Superior temporal gyrus (tissue), 1 donor: ENCODE data around the gene RHOV.

Experiments
- DNase-seq: peaks from one replicate; pipeline ENCODE4 v3.0.0-alpha.2; 2016; ENCODE audit errors: extremely low spot score

The RHOV gene

GRCh38 chr15:40845511-40846284 is 28.3 kb downstream of the RHOV start:
- no peak for DNase-seq

- no peak for DNase-seq
Observed at GRCh38 chr15:40845036-40845435, 29.0 kb downstream of the RHOV start.

DNA sequence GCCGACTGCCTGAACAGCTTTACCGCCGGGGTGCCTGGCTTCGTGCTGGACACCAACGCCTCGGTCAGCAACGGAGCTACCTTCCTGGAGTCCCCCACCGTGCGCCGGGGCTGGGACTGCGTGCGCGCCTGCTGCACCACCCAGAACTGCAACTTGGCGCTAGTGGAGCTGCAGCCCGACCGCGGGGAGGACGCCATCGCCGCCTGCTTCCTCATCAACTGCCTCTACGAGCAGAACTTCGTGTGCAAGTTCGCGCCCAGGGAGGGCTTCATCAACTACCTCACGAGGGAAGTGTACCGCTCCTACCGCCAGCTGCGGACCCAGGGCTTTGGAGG is 29.4 kb downstream of the RHOV start:
- DNase-seq, result no peak

DNA sequence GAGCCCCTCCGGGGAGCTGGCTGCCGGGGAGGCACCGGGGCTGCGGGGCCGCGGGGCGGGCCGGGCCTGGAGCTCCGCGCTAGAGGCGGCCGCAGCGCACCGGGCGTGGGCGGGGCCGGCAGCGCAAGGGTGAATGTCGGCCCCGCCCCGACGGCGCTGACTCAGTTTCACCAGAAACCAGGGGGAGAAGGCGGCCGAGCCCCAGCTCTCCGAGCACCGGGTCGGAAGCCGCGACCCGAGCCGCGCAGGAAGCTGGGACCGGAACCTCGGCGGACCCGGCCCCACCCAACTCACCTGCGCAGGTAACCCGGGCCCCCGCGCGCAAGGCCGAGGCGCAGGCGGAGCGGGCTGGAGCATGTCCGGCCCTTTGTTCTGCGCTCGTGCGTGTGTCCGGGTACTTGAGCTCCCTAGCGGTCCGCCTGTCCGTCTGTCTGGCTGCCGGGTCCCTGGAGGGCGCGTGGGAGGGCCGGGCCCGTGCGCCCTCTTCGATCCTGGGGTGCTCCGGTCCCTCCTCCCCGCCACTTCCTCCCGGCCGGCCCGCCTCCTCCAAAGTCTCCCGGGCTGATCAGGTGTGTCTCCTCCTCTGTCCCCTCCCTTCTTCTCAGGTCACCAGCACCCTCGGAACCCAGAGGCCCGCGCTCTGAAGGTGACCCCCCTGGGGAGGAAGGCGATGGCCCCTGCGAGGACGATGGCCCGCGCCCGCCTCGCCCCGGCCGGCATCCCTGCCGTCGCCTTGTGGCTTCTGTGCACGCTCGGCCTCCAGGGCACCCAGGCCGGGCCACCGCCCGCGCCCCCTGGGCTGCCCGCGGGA is 29.9 kb downstream of the RHOV start, which contains the start of gene SPINT1:
Gene SPINT1, plus strand, starts transcription at position 164 of the 811 bp plus-strand sequence. Its CDS starts 507 bp downstream, at position 671.
- no peak for DNase-seq

GRCh38 chr15:40843261-40843884 is 30.7 kb downstream of the RHOV start:
- no peak for DNase-seq

GRCh38 chr15:40841741-40842140 is 32.3 kb downstream of the RHOV start:
- DNase-seq, result no peak

DNA sequence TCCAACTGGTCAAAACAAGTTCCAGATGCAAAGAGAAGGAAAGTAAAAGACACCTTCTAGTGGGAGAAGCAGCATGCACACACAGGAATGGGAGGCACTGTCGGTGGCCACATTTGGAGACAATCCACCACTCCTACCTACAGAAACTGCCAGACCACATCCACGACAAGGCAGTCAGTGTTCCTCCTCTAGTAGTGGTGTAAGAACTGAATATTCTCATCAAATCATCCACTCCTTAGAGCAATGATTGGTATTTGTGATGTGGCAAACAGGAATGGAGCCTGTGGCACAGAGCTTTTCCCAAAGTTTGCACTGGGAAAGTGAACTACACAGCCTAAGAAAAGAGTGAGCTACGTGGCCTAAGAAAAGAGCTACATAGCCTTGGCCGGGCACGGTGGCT is 35.3 kb downstream of the RHOV start:
- DNase-seq, result no peak

- no peak for DNase-seq
Observed at GRCh38 chr15:40836020-40836419, 38.0 kb downstream of the RHOV start.

- no peak for DNase-seq
Observed at GRCh38 chr15:40832903-40833302, 41.1 kb downstream of the RHOV start.

DNA sequence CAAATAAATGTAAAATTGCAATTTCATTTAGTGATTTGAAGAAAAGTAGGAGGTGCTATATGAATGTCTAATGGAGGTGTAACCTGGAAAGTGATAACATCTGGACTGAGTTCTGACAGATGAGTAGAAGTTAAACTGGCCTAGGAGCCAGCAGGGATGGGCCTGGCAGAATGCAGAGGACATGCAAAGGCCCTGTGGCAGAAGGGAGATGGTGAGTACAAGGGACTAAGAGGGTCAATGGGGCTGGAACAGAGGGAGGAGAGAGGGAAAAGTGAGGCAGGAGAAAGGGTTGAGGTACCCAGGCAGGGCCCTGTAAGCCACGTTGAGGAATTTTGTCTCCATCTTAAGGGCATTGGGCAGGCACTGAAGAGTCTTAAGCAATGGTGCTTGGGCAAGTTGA is 42.2 kb downstream of the RHOV start:
- no peak for DNase-seq

DNA sequence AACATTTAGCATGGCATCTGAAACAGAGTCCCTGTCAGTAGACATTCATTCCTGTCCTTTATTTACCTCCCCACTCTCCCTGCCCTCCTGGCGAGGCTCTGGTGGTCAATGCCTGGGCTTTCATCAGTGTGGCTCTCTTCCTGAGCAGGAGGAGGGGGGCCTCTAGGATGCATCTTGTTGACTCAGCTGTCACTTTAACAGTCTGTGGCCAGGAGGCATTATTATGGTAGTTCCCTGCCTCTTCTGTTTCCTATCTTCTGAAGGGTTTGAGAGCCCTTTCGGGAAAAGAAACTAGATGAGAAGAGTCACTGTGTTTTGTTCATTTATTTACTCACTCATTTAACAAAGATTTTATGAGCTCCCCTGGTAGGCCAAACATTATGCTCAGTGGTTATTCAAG is 43.1 kb downstream of the RHOV start:
- no peak for DNase-seq

GRCh38 chr15:40829115-40829514 is 44.9 kb downstream of the RHOV start:
- DNase-seq, result no peak

DNA sequence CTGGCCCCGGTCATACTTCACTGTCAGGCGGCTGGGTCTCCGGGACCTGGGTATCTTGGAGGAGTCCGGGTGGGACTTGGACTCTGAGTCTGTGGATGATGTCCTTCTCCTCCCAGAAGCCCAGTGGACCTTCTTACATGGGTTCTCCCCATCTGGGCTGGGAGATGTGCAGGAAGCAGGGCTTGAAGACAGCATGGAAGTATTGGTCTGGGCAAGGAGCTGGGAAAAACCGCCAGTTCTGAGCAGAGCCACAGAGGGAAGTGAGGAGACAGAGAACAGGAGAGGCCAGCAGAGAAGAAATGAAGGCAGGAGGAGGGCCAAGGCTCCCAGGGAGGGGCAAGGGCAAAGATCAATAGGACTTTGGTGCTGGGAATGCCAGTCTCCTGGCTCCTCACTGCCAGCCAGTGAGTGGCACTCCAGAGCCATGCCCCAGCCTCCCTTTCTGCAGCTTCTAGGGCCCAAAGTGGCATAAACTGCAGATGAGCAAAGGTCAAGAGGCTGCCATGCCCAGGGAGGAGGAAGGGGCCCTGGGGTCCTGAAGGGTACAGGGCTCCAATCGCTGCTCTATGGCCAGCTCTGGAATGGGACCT is 45.5 kb downstream of the RHOV start, which contains the start of gene PPP1R14D:
Gene PPP1R14D, minus strand, starts transcription at position 262 of the 590 bp plus-strand sequence. Its CDS starts 67 bp downstream, at position 195.
- no peak for DNase-seq

GRCh38 chr15:40826423-40827075 is 47.5 kb downstream of the RHOV start:
- DNase-seq, result no peak

GRCh38 chr15:40825661-40826422 is 48.2 kb downstream of the RHOV start:
- DNase-seq, result no peak

DNA sequence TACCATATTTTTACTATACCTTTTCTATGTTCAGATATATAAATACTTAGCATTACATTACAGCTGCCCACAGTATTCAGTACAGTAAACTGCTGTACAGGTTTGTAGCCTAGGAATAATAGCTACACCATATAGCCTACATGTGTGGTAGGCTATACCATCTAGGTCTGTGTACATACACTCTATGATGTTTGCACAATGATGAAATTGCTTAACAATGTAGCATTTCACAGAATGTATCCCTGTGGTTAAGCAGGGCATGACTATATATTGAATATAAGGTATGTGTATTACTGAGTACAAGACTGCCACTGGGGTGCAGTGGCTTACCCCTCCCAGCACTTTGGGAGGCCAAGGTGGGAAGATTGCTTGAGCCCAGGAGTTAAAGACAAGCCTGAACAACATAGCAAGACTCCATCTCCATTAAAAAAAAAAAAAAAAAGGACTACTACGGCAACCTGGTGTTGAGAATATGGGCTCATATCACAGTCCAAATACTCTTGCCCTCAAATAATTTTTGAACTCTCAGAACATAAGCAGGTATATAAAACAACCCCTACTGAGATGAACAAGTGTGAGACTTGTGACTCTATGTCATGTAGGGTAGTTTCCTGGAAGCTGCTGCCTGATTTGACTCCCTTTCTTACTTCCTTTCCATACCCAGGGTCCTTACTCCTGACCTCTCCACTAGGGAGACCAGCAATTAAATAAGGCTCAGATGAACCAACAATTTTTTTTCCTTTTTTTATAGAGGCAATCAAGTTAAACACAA is 50.3 kb downstream of the RHOV start:
- DNase-seq, result no peak
